ENCODE measurements around the gene WASF2.

DNA sequence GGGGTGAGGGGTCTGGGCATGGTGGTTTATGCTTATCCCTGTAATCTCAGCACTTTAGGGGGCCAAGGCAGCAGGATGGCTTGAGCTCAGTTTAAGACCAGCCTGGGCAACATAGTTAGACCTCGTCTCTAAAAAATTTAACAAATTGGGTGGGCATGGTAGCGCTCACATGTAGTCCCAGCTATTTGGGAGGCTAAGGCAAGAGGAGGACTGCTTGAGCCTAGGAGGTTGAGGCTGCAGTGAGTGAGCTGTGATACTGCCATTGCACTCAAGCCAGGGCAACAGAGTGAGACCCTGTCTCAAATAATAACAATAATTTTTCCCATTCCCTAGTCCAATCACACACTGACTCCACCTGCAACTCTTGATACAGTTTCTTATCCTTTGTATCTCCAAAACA is 6.3 kb downstream of the WASF2 start:
- TF ChIP-seq CTCF (IDR thresholded peaks at IDR 0.05) (no peak), POLR2A (IDR thresholded peaks at IDR 0.05) (no peak)
